H1 (cell line): ENCODE data around the gene GRID2. TPM values are rescaled to one million over a fixed set of nuclear protein-coding genes. Genes with fewer than 3 reads are reported as not detected.

Experiments
- CTCF ChIA-PET: fragments of 300-600 bp; sonication (Branson Sonifier 250); formaldehyde crosslinking; loops from one replicate; lab custom pipeline; 2021; ENCODE audit not compliant: partially characterized antibody; lab: Charles Lee
- POLR2A ChIA-PET: fragments of 300-600 bp; sonication (Branson Sonifier 250); formaldehyde crosslinking; loops from one replicate; lab custom pipeline; 2021; ENCODE audit warnings: inconsistent platforms; ENCODE audit not compliant: partially characterized antibody; lab: Charles Lee
- DNase-seq, 2 experiments: peaks; one replicate each; pipeline versions ENCODE4 v3.0.0 to v3.0.0-alpha.2; 2010 to 2022; ENCODE audit warnings: low spot score in 2 of 2, low read depth in 1 of 2, mixed read lengths in 1 of 2
- FAIRE-seq: peaks from 2 replicates; lab custom pipeline; 2011; peaks lifted over from hg19 to GRCh38; lab: Jason Lieb, UNC
- H2AFZ ChIP-seq: 2 replicates; pipeline ENCODE4 v1.8.1; 2012; ENCODE audit warnings: low read length, inconsistent platforms
- H2AK5ac ChIP-seq: 2 replicates; pipeline ENCODE4 v1.6.1; 2013; ENCODE audit warnings: low read depth, low read length
- H2BK120ac ChIP-seq: replicated peaks from 2 replicates; pipeline ENCODE3; 2013; ENCODE audit warnings: low read depth, low read length, inconsistent platforms
- H2BK12ac ChIP-seq: 2 replicates; pipeline ENCODE4 v1.6.1; 2013; ENCODE audit warnings: low read depth, low read length
- H2BK15ac ChIP-seq: 2 replicates; pipeline ENCODE4 v1.6.1; 2013; ENCODE audit warnings: low read length
- H2BK20ac ChIP-seq: 2 replicates; pipeline ENCODE4 v1.6.1; 2013; ENCODE audit warnings: low read length
- H2BK5ac ChIP-seq: 2 replicates; pipeline ENCODE4 v1.6.1; 2013; ENCODE audit warnings: low read depth, low read length
- H3K14ac ChIP-seq: 2 replicates; pipeline ENCODE4 v1.6.1; 2013; ENCODE audit warnings: inconsistent platforms; ENCODE audit not compliant: insufficient read length
- H3K18ac ChIP-seq: 2 replicates; pipeline ENCODE4 v1.6.1; 2013; ENCODE audit warnings: low read length; ENCODE audit errors: extremely low read depth
- H3K23ac ChIP-seq: 2 replicates; pipeline ENCODE4 v1.6.1; 2013; ENCODE audit warnings: inconsistent platforms; ENCODE audit not compliant: insufficient read length
- H3K23me2 ChIP-seq: 2 replicates; pipeline ENCODE4 v1.6.1; 2013; ENCODE audit warnings: low read depth, low read length
- H3K27ac ChIP-seq: 2 replicates; pipeline ENCODE4 v1.6.1; 2011; ENCODE audit warnings: low read depth, low read length, inconsistent platforms
- H3K27me3 ChIP-seq, 4 experiments: replicated peaks in 1 of 4; 1 replicate in 1 of 4; 2 replicates in 3 of 4; pipeline versions ENCODE4 v1.6.1 to v1.8.1; 2011 to 2013; ENCODE audit warnings: low read length in 3 of 4, mild to moderate bottlenecking in 3 of 4, inconsistent platforms in 2 of 4, mixed read lengths in 2 of 4, moderate library complexity in 1 of 4; ENCODE audit not compliant: control insufficient read depth in 3 of 4, insufficient read depth in 3 of 4; ENCODE audit errors: extremely low read depth in 1 of 4
- H3K36me3 ChIP-seq, 4 experiments: 2 replicates each; pipeline versions ENCODE4 v1.6.1 to v1.8.1; 2011 to 2013; ENCODE audit warnings: mild to moderate bottlenecking in 4 of 4, low read length in 3 of 4, moderate library complexity in 2 of 4, control low read depth in 1 of 4, inconsistent platforms in 1 of 4; ENCODE audit not compliant: insufficient read depth in 4 of 4, control insufficient read depth in 2 of 4
- H3K4ac ChIP-seq: replicated peaks from 2 replicates; pipeline ENCODE3; 2013; ENCODE audit warnings: low read length, low read depth, mixed read lengths, inconsistent platforms; ENCODE audit not compliant: insufficient read length
- H3K4me1 ChIP-seq, 4 experiments: replicated peaks in 1 of 4; 1 replicate in 1 of 4; 2 replicates in 3 of 4; pipeline versions ENCODE4 v1.6.1 to v1.8.1; 2011 to 2013; ENCODE audit warnings: low read length in 3 of 4, inconsistent platforms in 2 of 4, mixed read lengths in 1 of 4; ENCODE audit not compliant: insufficient read depth in 4 of 4, control insufficient read depth in 3 of 4
- H3K4me2 ChIP-seq, 2 experiments: 2 replicates each; pipeline versions ENCODE4 v1.6.1 to v1.8.1; 2011 to 2013; ENCODE audit warnings: low read depth in 2 of 2, low read length in 2 of 2, control low read depth in 1 of 2, inconsistent platforms in 1 of 2, mild to moderate bottlenecking in 1 of 2; ENCODE audit not compliant: insufficient read depth in 1 of 2
- H3K4me3 ChIP-seq, 4 experiments: fragments of 200-600, 300-600 bp in 1 of 4; sonication (generic), shearing (Covaris generic), sonication (Bioruptor Twin) in 1 of 4; 2 replicates each; pipeline versions ENCODE4 v1.5.1 to v1.8.1; 2011 to 2016; ENCODE audit warnings: low read length in 4 of 4, low read depth in 3 of 4, control low read depth in 2 of 4, inconsistent platforms in 2 of 4, mild to moderate bottlenecking in 2 of 4, mixed read lengths in 1 of 4, moderate library complexity in 1 of 4; ENCODE audit not compliant: insufficient read depth in 2 of 4; ENCODE audit errors: extremely low read depth in 1 of 4
- H3K56ac ChIP-seq: replicated peaks from 2 replicates; pipeline ENCODE3; 2013; ENCODE audit warnings: low read depth, mild to moderate bottlenecking, mixed read lengths, low read length, inconsistent platforms; ENCODE audit not compliant: insufficient read length
- H3K79me1 ChIP-seq: 2 replicates; pipeline ENCODE4 v1.6.1; 2013; ENCODE audit warnings: low read depth, low read length, control low read depth
- H3K79me2 ChIP-seq, 2 experiments: 2 replicates each; pipeline versions ENCODE4 v1.6.1 to v1.8.1; 2012 to 2013; ENCODE audit warnings: low read length in 2 of 2, mild to moderate bottlenecking in 2 of 2, inconsistent platforms in 1 of 2; ENCODE audit not compliant: insufficient read depth in 2 of 2, control insufficient read depth in 1 of 2
- H3K9ac ChIP-seq, 4 experiments: replicated peaks in 1 of 4; 1 replicate in 1 of 4; 2 replicates in 3 of 4; pipeline versions ENCODE4 v1.6.1 to v1.8.1; 2011 to 2013; ENCODE audit warnings: low read depth in 3 of 4, low read length in 3 of 4, control low read depth in 2 of 4, mild to moderate bottlenecking in 2 of 4, moderate library complexity in 2 of 4, inconsistent platforms in 1 of 4; ENCODE audit errors: extremely low read depth in 1 of 4
- H3K9me3 ChIP-seq, 2 experiments: 2 replicates each; pipeline versions ENCODE4 v1.6.1 to v1.8.1; 2012 to 2013; ENCODE audit warnings: mild to moderate bottlenecking in 2 of 2, moderate library complexity in 2 of 2, control low read depth in 1 of 2, inconsistent platforms in 1 of 2, low read depth in 1 of 2, low read length in 1 of 2, mixed read lengths in 1 of 2; ENCODE audit not compliant: insufficient read depth in 2 of 2
- H4K20me1 ChIP-seq, 2 experiments: replicated peaks in 1 of 2; 2 replicates each; pipeline versions ENCODE3 to v1.8.1; 2011 to 2013; ENCODE audit warnings: inconsistent platforms in 2 of 2, low read length in 2 of 2, mild to moderate bottlenecking in 1 of 2; ENCODE audit not compliant: insufficient read depth in 2 of 2, control insufficient read depth in 1 of 2
- H4K5ac ChIP-seq: 2 replicates; pipeline ENCODE4 v1.6.1; 2013; ENCODE audit warnings: low read length, low read depth, mixed read lengths, inconsistent platforms; ENCODE audit not compliant: insufficient read length
- H4K8ac ChIP-seq: 2 replicates; pipeline ENCODE4 v1.8.0; 2013; ENCODE audit warnings: mild to moderate bottlenecking, moderate library complexity, low read length, inconsistent platforms; ENCODE audit not compliant: insufficient read depth; ENCODE audit errors: extremely low read depth
- H4K91ac ChIP-seq: replicated peaks from 2 replicates; pipeline ENCODE3; 2013; ENCODE audit warnings: low read length, mixed read lengths, inconsistent platforms; ENCODE audit not compliant: insufficient read length
- ASH2L ChIP-seq: fragments of 200-600, 300-600 bp; sonication (generic); IDR thresholded peaks from one replicate; pipeline ENCODE4 v1.7.1; 2017; ENCODE audit warnings: low read length
- ATF2 ChIP-seq: IDR thresholded peaks from 2 replicates; pipeline ENCODE4 v1.6.1; 2012; ENCODE audit warnings: low read length, inconsistent platforms
- BACH1 ChIP-seq: IDR thresholded peaks from 2 replicates; pipeline ENCODE4 v1.6.1; 2012; ENCODE audit warnings: low read length, improper control_type of control experiment
- CBX5 ChIP-seq: fragments of 300-800, 300-1000 bp; sonication (generic); IDR thresholded peaks from 2 replicates; pipeline ENCODE4 v1.7.1; 2016; ENCODE audit warnings: antibody characterized with exemption, low read length, low read depth
- CEBPB ChIP-seq: IDR thresholded peaks from 2 replicates; pipeline ENCODE4 v1.6.1; 2012; ENCODE audit warnings: low read depth, low read length
- CHD2 ChIP-seq: IDR thresholded peaks from 2 replicates; pipeline ENCODE4 v1.6.1; 2012; ENCODE audit warnings: low read length, improper control_type of control experiment
- EZH2 ChIP-seq: fragments of 200-600 bp; sonication (generic); IDR thresholded peaks from 2 replicates; pipeline ENCODE4 v1.7.1; 2012; ENCODE audit warnings: low read depth, mild to moderate bottlenecking, moderate library complexity, low read length, inconsistent platforms; ENCODE audit not compliant: severe bottlenecking
- GTF2F1 ChIP-seq: IDR thresholded peaks from 2 replicates; pipeline ENCODE4 v1.6.1; 2012; ENCODE audit warnings: low read depth, low read length, improper control_type of control experiment, borderline replicate concordance
- MAFK ChIP-seq: IDR thresholded peaks from 2 replicates; pipeline ENCODE4 v1.6.1; 2012; ENCODE audit warnings: low read depth, mild to moderate bottlenecking, improper control_type of control experiment, low read length
- RBBP5 ChIP-seq: IDR thresholded peaks from 2 replicates; pipeline ENCODE4 v1.7.1; 2012; ENCODE audit warnings: low read depth, mild to moderate bottlenecking, inconsistent platforms, low read length, moderate library complexity, borderline replicate concordance
- SP4 ChIP-seq: IDR thresholded peaks from 2 replicates; pipeline ENCODE4 v1.6.1; 2012; ENCODE audit warnings: low read length, inconsistent platforms
- TBP ChIP-seq: IDR thresholded peaks from 2 replicates; pipeline ENCODE4 v1.6.1; 2011; ENCODE audit warnings: low read depth, low read length, improper control_type of control experiment
- YY1 ChIP-seq: IDR thresholded peaks from 2 replicates; pipeline ENCODE4 v1.6.1; 2011; ENCODE audit warnings: low read depth, mild to moderate bottlenecking, low read length
- ZNF274 ChIP-seq: IDR thresholded peaks from 2 replicates; pipeline ENCODE4 v1.7.0; 2012; ENCODE audit warnings: low read length, borderline replicate concordance; ENCODE audit errors: extremely low read depth
- WGBS, 2 experiments: shearing (Covaris generic) in 1 of 2; methylation state at CpG; one replicate each; pipeline versions ENCODE4 v1.1.6 to v1.1.7; 2013 to 2015; ENCODE audit warnings: low lambda C conversion rate in 2 of 2, mixed read lengths in 2 of 2, inconsistent platforms in 1 of 2, low coverage in 1 of 2, missing lambda C conversion rate in 1 of 2; ENCODE audit not compliant: insufficient replicate concordance in 2 of 2, insufficient coverage in 1 of 2, insufficient read length in 1 of 2; ENCODE audit errors: extremely low coverage in 1 of 2, missing lambda C conversion rate in 1 of 2; 5-methylcytosine and 5-hydroxymethylcytosine counted together
- polyA plus RNA-seq, 7 experiments: library from polyadenylated mRNA; depleted of rRNA in 3 of 7; stranded (reverse) in 5 of 7; unstranded in 2 of 7; fragments of >200 nt in 5 of 7; fragments of 200-250 nt in 2 of 7; gene quantifications; 1 replicate in 5 of 7; 2 replicates in 1 of 7; 4 replicates in 1 of 7; pipeline versions ENCODE4 v1.2.1 to v1.2.3, GENCODE V29; 2011 to 2013; ENCODE audit warnings: missing spikeins in 2 of 7, mixed read lengths in 2 of 7
- total RNA-seq: library from RNA; stranded (reverse); fragmentation: NEBNext Ultra II Directional; extraction: Animal tissue kit (Norgen Biotek cat#: 25700); gene quantifications from 2 replicates; pipeline ENCODE4 v1.2.1, GENCODE V29; 2021

The GRID2 gene
- total and polyA plus RNA-seq, 2 of the 8 experiments (the other 6 are each of a cell fraction or from before 2014, with no cell fraction given) = 31.1 to 81.9 TPM

DNA sequence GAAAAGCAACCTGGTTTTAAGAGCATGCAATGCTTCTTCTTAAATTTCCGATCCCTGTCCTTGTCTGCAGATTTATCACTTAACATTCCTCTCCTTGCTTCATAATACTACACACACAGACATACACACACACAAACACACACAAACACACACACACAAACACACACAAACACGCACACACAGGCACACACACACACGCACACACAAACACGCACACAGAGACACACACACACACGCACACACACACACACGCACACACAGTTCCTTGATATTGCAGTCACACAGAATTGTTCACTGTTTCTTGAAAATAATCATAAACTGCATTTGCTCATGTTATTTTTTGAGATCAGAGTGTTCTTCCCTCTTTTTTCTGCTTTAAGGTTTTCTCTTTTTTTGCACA lies 1066.5 kb downstream of the GRID2 start:
- Histone ChIP-seq H2AFZ (no peak overlapping the region), H3K18ac (no peak overlapping the region), H3K4ac (no peak overlapping the region), H2BK12ac (no peak overlapping the region), H3K14ac (no peak overlapping the region), H3K36me3 (no peaks in the 10 kb centered on the region), H3K4me3 (no peak overlapping the region), H2BK5ac (no peak overlapping the region), H3K9me3 (no peaks in the 10 kb centered on the region), H3K23ac (no peak overlapping the region), H4K5ac (no peak overlapping the region), H3K4me1 (peaks cover 0 to 3% (median 1%) of the 10 kb centered on the region in 4 experiments; a peak in 3 of 7 replicates), H4K8ac (no peak overlapping the region), H2BK15ac (no peak overlapping the region), H4K20me1 (no peaks in the 10 kb centered on the region), H3K9ac (no peak overlapping the region), H3K56ac (peak overlapping the region; percentile 52), H3K23me2 (peaks cover 3% of the 10 kb centered on the region; the same call in 1 of the 2 replicates), H4K91ac (no peak overlapping the region), H2BK20ac (no peak overlapping the region), H3K79me2 (0 out of 4 replicates have a peak, but pooled peaks cover 0 to 2% of the 10 kb centered on the region in 2 experiments), H2BK120ac (no peak overlapping the region), H3K27me3 (no peaks in the 10 kb centered on the region; a peak in 1 of 7 replicates), H3K27ac (no peak overlapping the region), H3K79me1 (no peaks in the 10 kb centered on the region), H3K4me2 (no peak overlapping the region), H2AK5ac (no peak overlapping the region)
- FAIRE-seq = peak; percentile 7
- POLR2A ChIA-PET = interaction anchor here (0.9 kb wide), 1 partner anchor 11 kb away, joined by 4 read pairs; no protein-coding TSS in a partner anchor
- DNase-seq = no peak
- 95% methylated on average over 6 of the region's 6 CpGs; no CpG with 5 or more reads in 1 of the 2 experiments for WGBS, 2 experiments
- CTCF ChIA-PET = interaction anchor here (0.7 to 1.3 kb wide), 2 partner anchors 16 to 1205 kb away, joined by 3 to 5 read pairs; no protein-coding TSS in a partner anchor
- TF ChIP-seq GTF2F1 (no peak), SP4 (no peak), YY1 (no peak), EZH2 (no peak), CEBPB (no peak), CHD2 (no peak), RBBP5 (no peak), CBX5 (no peak), TBP (no peak), MAFK (no peak), ATF2 (no peak), ASH2L (no peak), ZNF274 (no peak), BACH1 (no peak)
